HG02973 (cell line): Measurements from ENCODE around the gene EMC8.

ENCODE experiments used
- ATAC-seq: cut with Tn5 transposase; IDR thresholded peaks from one replicate; pipeline ENCODE4 v1.9.1; 2021; ENCODE audit warnings: moderate library complexity; ENCODE audit not compliant: unreplicated experiment

Gene EMC8

GRCh38 chr16:85788819-85789218 lies 10.5 kb downstream of the EMC8 start:
- ATAC-seq: no peak

DNA sequence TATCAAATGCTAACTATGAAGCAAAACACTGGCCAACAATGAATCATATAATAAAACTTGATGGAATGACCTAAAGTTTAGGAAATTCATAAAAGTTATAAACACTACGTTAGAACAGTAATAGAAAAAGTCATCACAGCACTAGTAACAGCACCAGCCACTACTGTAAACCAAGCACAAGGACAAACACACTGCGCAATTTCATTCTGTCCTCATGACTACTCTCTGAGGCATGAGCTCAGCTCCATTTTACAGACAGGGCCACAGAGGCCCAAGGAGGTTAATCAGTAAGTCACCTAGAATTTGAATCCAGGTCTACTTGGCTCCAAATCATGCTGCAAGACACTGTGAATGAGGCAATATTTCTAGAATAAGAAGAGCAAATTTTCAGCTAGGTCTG lies 13.4 kb downstream of the EMC8 start:
- no peak for ATAC-seq

DNA sequence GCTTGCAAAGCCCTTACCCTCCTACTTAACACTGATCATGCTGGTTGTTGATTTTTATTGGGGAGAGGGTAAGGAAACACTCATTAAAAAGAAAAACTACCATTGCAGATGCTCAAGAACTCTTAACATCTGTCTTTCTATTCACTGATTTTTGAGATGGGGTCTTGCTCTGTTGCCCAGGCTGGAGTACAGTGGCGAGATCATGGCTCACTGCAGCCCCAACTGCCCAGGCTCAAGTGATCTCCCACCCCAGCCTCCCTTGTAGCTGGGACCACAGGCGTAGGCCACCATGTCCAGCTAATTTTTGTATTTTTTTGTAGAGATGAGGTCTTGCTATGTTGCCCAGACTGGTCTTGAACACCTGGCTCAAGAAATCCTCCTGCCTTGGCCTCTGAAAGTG lies 14.5 kb downstream of the EMC8 start:
- no peak for ATAC-seq

- ATAC-seq: no peak
Measured at GRCh38 chr16:85783441-85783840, 15.9 kb downstream of the EMC8 start.

GRCh38 chr16:85782451-85782850 lies 16.9 kb downstream of the EMC8 start:
- no peak for ATAC-seq

DNA sequence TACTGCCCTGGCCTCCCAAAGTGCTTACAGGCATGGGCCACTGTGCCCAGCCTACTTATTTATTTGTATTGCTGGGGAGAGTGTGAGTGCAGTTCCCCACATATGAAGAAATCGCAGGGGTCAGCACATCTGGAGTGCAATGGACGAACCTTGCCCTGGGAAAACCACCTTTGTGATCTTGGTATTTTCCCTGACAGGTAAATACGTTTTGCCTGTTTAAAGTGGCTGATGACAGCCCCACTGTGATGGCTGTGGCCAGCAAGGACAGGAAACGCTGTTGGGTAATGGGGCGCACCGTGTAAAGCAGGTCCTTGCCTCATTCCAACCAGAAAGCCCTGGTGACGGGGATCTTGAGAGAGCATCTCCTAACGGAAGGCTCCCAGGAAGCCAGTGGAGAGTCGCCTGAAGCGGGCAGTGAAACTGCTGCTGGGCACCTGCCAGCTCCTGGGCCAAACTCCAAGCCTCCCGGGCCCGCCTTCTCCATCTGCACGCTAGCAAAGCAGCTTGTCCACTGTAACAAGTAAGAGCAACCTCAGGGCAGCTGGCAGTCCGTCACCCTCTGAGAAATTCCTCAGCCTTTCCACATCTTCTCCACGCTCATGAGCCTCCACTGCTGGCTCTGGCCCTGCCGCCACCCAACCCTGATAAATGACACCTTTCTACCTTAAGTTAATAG lies 17.5 kb downstream of the EMC8 start:
- no peak for ATAC-seq

GRCh38 chr16:85781156-85781555 lies 18.2 kb downstream of the EMC8 start:
- no peak for ATAC-seq

DNA sequence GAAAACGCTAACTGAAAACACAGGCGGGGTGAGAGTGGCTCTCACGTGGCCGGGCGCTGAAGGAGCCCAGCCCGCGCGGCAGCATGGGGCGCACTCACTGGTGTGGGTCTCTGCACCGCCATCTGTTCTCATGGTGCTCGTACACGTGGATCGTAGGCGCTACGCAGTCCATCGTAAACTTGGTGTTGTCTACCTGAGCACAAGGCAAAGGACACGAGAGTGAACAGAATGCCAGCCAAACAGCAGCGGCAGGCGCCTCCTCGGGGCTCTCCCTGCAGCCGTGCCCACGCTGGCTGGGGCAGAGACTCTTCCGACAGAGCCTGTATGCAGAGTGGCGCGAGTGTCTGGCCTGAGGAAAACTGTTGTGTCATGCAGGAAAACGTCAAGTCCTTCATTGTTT lies 19.1 kb downstream of the EMC8 start:
- ATAC-seq: no peak

DNA sequence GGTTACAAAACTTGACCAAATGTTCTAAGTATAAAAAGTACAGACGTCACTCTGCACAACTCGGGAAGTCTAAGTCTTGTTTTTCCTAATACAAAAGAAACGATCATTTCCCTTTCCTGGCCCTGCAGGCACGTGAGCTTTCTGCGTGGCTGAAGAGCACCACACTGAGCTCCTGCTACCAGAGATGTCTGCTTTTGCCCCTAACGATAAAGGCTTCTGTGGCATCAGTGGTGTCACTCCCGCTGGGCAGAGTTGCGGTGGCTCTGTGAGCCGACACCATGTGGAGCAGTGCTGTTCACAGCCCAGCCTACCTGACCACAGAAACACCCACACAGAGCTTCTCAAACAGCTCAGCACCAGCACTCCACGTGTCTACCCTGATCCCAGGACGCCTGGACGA lies 20.5 kb downstream of the EMC8 start:
- ATAC-seq: no peak

DNA sequence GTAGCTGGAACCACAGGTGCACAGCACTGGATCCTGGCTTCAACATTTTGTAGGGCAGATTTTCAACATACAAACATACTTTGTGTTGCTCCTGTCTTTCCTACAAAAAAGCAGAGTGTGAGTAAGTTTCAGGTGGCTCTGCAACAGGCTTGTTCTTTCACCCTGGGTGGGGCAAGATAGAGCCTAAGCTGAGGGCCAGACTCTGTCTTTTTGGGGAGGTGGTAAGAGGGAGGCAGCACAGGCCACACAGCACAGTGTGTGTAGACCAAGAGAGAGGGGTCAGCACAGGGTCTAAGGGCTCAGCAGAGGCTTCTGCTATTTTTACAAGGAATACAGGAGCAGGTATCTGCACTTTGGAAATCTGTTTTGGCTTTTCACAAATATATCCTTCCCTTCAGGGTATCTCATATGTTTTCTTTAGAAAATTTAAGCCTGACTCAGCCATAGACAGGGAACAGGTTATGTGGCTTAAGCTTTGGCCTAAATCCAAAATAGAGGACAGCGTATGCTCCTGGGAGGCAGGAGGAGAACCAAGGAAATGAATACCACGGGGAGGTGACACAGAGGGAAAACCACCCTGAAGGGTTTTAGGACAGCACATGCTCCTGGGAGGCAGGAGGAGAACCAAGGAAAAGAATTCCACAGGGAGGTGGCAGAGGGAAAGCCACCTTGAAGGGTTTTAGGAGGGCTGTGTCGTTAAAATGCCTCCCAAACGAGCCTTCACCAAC lies 21.6 kb downstream of the EMC8 start:
- no peak for ATAC-seq

DNA sequence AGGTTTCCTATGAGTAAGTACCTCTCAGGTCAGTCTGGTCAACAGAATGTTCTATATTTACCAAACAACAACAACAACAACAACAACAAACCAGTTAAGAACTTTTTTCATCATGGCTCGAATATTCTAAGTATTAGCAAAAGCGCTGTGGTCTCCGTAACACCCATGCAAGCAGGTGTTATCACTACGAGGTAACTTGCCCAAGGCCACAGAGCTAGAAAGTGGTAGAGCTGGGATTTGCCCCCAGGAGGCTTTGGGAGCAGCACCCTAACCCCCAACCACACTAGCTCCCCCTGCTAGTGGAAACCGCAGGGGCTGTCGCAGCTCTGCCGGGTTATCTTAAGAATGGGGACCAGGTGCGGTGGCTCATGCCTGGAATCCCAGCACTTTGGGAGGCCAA lies 24.5 kb downstream of the EMC8 start:
- ATAC-seq: no peak

GRCh38 chr16:85774136-85774535 lies 25.2 kb downstream of the EMC8 start:
- ATAC-seq: no peak

DNA sequence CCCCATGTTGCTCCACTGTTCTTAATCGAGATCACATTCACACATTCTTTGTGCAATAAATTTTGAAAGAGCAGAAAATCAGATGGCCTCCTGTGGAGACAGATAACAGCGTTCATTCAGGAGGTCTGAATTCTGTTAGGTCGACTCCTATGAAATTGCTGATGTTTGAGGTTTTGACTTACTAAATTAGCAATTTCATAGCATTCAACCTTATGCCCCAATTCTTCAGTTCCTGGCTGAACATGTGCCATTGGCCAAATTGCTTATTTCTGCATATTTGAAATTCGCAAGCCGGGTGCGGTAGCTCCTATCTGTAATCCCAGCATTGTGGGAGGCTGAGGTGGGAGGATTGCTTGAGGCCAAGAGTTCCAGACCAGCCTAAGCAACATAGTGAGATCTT lies 26.3 kb downstream of the EMC8 start:
- no peak for ATAC-seq

DNA sequence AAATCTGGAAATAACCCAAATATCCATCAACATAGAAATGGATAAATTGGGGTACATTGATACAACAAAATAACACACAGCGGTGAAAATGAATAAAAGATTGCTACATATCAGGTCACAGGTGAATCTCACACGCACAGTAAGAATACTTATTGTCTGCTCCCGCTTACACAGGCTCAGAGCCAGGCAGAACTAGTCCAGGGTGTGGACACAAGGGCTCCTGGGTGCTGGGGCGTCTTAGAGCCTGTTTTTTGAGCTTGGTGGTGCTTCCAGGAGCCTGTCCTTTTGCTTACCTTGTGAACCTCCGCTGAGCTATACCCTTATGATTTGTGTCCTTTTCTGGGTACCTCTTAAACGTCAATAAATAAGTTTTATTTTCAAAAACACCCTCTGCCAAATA lies 28.6 kb downstream of the EMC8 start:
- ATAC-seq: no peak

DNA sequence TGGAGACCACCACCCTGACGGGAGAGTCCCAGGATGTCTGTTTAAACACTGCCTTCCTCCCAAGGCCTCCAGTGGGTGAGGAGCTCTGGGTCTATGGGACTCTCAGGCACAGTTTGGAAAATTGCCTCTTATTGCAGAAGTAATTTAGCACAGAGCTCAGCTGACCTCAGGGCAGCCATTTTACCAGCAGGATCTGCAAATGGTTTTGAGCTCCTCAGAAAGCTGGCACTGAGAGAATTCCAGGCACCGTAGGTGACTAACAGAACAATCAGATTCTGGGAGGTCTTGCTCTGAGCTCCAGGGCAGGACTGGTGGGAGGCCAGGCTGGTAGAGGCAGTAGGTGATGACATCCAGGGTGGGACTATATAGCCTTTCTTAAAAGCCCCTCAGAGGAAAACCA lies 31.1 kb downstream of the EMC8 start:
- no peak for ATAC-seq

- ATAC-seq: no peak
Measured at GRCh38 chr16:85767531-85767930, 31.8 kb downstream of the EMC8 start.

GRCh38 chr16:85765767-85766166 lies 33.6 kb downstream of the EMC8 start:
- no peak for ATAC-seq

DNA sequence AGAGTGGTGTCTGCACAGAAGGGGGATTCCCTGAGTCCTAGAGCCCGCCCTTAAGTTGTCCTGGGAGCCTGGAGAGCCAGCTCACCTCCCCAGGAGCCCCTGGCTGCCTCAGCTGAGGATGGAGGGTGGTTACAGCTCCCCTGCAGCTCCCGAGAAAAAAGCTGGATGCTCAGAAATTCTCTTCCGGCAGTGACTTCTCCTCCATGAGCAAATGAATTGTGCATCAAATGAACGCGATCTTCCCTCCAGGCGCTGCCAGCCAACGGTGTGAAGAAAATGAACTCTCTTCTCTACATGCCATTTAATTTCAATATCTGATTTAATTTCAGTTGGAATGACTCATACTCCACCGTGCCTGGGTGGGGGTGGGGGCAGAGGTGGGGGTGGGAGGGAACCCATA lies 34.1 kb downstream of the EMC8 start:
- no peak for ATAC-seq

- ATAC-seq: no peak
Measured at GRCh38 chr16:85763616-85764015, 35.7 kb downstream of the EMC8 start.

DNA sequence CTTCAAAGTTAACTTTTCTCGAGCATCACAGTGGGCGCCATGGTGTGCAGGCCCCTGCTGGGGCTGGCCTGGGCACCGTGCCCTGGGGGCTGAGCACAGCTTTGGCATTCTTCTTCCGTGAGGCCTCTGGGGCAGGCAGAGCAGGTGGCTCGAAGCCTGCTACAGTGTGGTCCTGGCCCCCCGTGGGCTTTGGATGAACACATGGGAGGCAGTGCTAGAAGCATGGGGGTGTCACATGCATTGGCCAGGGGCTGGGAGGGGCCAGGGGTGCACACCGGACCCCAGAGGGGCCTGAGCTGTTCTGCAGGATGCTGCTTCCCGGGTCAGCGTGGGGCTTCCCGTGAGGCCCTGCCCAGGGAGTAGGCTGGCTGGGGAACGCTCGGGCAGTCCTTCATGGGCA lies 36.4 kb downstream of the EMC8 start:
- ATAC-seq: no peak

DNA sequence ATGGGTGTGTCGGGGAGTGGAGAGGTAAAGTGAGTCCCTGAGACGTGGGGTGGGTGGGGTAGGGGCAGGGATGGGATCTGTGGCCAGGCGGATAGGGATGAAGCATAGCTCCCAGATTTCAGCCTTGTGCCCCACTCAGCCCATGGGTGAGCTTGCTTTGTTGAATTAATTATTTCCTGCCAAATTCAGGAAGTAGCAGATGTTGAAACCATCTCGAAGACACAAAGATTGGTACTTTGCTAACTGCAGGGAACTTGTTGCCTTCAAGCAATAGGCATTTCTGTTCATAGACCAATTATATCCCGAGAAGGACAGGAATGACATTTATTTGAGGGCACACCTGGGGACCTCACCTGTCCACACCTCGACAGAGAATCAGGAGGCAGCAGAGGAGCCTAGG lies 37.5 kb downstream of the EMC8 start:
- no peak for ATAC-seq

- ATAC-seq: no peak
Measured at GRCh38 chr16:85759631-85760419, 39.5 kb downstream of the EMC8 start.
